GM12864 (cell line): ENCODE measurements around the gene SPATA31E1.

ENCODE experiments used
- DNase-seq: peaks from one replicate; pipeline ENCODE4 v3.0.0-alpha.2; 2011; ENCODE audit warnings: low read depth
- H3K4me3 ChIP-seq: 2 replicates; pipeline ENCODE4 v1.5.1; 2011; ENCODE audit warnings: mild to moderate bottlenecking, low read depth, low read length, control low read depth
- TF ChIP-seq, protein P1 (sequence below): IDR thresholded peaks from 2 replicates; pipeline ENCODE4 v1.5.1; 2011; ENCODE audit warnings: low read depth, mild to moderate bottlenecking, moderate library complexity, low read length, control low read depth, inconsistent platforms; ENCODE audit errors: missing control alignments

SPATA31E1 gene

DNA sequence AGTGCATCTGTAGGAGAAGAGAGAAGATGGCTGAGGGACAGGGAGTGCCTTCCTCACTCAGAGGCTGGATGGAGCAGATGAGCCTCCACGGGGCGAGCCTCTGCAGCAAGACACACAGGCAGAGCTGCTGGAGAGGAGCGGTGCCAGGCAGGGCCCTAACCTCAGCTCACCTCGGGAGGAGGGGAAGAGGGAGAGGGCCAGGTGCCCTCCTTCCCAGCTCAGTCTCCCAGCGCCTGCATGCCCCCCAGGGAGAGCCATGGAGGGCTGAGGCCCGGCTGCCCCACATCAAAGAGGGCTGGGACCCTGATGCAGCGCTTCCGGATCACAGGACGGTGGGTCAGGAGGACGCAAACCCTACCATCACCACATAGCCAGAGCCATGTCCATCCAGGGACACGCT lies 13.6 kb upstream of the SPATA31E1 start:
- TF ChIP-seq, protein P1, sequence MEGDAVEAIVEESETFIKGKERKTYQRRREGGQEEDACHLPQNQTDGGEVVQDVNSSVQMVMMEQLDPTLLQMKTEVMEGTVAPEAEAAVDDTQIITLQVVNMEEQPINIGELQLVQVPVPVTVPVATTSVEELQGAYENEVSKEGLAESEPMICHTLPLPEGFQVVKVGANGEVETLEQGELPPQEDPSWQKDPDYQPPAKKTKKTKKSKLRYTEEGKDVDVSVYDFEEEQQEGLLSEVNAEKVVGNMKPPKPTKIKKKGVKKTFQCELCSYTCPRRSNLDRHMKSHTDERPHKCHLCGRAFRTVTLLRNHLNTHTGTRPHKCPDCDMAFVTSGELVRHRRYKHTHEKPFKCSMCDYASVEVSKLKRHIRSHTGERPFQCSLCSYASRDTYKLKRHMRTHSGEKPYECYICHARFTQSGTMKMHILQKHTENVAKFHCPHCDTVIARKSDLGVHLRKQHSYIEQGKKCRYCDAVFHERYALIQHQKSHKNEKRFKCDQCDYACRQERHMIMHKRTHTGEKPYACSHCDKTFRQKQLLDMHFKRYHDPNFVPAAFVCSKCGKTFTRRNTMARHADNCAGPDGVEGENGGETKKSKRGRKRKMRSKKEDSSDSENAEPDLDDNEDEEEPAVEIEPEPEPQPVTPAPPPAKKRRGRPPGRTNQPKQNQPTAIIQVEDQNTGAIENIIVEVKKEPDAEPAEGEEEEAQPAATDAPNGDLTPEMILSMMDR, result no peak
- no peak overlapping the region for H3K4me3 ChIP-seq
- DNase-seq, result no peak

DNA sequence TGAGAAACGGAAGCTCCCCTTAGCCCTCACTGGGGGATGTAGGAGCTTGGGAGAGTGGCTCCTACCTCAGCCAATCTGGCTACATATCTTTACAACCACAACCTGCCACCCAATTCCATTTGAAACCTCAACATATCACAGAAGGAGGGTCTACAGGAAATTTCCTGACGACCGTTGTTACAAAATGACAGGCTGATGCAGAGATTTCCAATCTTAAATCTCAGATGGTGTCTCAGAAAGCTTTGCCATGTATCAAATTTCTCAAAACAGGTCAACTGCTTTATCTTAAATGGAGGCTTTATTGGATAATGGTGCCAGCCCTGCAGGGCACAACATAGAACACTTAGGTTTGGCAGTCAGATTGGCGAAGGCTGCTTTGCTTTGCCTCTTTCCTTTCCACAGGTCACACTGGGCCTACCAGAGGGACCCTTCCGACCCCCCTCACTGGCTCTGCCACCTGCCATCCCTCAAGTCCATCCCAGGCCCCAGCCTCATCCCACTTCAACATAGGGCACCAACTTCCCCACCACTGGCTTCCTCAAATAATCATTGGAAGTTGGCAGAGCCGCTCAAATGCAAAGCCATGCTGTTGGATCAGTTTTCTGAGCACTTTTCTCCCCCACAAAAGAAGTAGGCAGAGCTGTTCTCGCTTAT lies 11.1 kb upstream of the SPATA31E1 start:
- no peak for DNase-seq
- TF ChIP-seq, protein P1, result no peak
- H3K4me3 ChIP-seq, result no peak overlapping the region

DNA sequence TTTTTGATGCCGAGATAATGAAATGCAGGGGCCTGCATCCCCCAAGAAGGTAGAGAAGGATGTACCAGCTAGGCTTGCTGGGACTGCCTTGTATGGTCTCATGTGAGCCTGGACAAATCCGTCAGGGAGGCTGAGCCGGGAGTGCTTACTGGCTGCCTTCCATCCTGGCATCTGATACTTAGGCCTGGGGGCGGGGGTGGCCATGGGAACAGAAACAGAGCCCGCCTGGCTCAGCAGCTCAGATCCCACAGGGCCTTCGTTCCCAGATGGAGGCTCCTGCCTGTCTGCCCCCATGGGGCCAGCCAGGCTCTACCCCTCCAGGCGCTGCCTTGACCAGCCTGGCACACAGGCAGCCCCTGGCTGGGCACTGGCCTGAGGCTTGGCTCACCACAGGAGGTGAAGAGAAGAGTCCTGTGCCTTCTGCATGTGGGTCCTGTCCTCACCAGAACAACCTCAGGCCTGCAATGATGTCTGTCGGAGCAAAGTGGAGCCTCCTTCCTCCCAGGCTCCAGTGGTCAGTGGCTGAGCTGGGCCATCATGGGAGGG lies 10.5 kb upstream of the SPATA31E1 start:
- H3K4me3 ChIP-seq, result no peak overlapping the region
- TF ChIP-seq, protein P1, result no peak
- no peak for DNase-seq

DNA sequence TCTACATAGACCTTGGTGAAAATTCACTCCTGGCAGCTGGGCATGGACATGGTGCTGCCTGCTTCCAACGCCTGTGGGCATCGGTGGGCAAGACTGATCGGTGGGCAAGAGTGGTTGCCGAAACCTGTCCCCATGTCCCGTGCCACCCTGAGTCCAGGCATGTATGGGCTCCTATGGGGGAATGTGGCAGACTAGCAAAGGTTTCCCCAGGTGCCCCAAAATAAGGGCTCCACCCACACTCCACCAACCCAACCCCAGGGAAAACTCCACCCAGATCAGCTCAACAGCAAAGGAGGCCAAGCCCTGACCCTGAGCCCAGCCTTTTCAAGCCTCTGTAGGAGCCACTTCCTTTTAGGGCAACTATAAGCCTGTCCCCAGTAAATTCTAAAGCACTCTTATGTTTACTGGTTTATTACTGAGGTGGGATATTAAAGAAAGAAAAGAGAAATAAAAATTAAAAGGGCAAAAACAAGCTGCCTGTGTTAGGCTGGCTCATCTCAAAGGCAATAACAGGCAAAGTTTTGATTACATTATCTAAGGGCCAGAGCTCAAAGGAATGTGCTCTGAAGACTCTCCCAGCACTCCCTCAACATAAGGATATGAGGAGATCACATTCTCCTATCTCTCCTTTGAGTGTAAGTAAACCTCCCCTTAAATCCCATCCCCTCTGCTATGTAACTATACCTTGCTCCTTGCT lies 8.9 kb upstream of the SPATA31E1 start:
- DNase-seq, result no peak
- TF ChIP-seq, protein P1, result no peak
- no peak overlapping the region for H3K4me3 ChIP-seq

DNA sequence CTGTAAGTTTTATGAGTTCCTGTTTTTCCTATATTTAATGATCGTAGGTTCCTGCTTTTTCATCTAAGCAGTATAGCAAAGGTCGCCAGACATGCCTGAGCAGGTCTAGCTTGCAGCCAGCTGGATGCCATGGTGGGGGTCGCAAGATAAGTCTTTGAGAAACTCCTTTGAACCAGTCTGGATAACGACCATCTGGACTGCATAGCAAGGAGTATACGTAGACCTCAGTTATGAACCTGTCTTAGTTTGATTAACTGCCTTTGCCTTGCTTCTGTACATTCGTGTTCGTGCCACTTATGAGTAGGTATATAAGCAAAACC lies 8.4 kb upstream of the SPATA31E1 start:
- DNase-seq, result no peak
- H3K4me3 ChIP-seq, result no peak overlapping the region
- TF ChIP-seq, protein P1, result no peak

DNA sequence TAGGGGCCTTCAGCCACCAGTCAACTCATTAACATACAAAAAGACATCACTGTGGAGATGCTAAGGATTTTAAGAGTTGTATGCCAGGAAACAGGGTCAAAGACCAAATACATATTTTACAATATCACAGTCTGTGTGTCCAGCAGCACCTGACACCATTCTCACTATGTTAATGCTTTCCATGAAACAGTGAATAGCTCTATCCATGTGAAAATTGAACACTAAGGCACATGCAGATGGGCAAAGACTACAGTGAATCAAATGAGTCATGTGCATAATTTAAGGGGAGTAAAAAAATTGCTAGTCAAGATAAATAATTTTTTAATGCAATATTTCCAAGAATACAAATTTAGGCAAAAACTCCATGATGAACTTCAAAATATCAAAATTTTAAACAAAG lies 7.6 kb upstream of the SPATA31E1 start:
- H3K4me3 ChIP-seq, result no peak overlapping the region
- TF ChIP-seq, protein P1, result no peak
- DNase-seq, result no peak
